ENCODE measurements around the gene PLK3.
"Not testable (repeated sequence)": the region's sequence is repeated elsewhere in the genome, so short reads cannot be mapped to it uniquely, and the experiment has no call there.

Gene PLK3

GRCh38 chr1:44822981-44823451, 22.8 kb downstream of the PLK3 start:
- no peak for TF ChIP-seq ZNF565 (CRISPR knock-in tag; conservative IDR thresholded peaks at IDR 0.05; ENCODE audit: low read depth)
- no peak for TF ChIP-seq CSDC2 (CRISPR knock-in tag; IDR thresholded peaks at IDR 0.05)
- TF ChIP-seq ESRRG (CRISPR knock-in tag; IDR thresholded peaks at IDR 0.05) = no peak
- TF ChIP-seq RARB (CRISPR knock-in tag; IDR thresholded peaks at IDR 0.05) = no peak
- no peak for TF ChIP-seq TSHZ2 (CRISPR knock-in tag; IDR thresholded peaks at IDR 0.05)
- TF ChIP-seq ARNTL (CRISPR knock-in tag; IDR thresholded peaks at IDR 0.05; ENCODE audit: borderline replicate concordance, low read depth) = no peak
- no peak for TF ChIP-seq POU6F1 (CRISPR knock-in tag; IDR thresholded peaks at IDR 0.05; ENCODE audit: borderline replicate concordance, low read depth)
- no peak for TF ChIP-seq ZNF8 (CRISPR knock-in tag; IDR thresholded peaks at IDR 0.05)
- TF ChIP-seq BACH2 (CRISPR knock-in tag; IDR thresholded peaks at IDR 0.05; ENCODE audit: borderline replicate concordance) = no peak
- no peak for TF ChIP-seq ZFP30 (CRISPR knock-in tag; IDR thresholded peaks at IDR 0.05)
- no peak for TF ChIP-seq ISL1 (CRISPR knock-in tag; IDR thresholded peaks at IDR 0.05)
- no peak for TF ChIP-seq OSR1 (CRISPR knock-in tag; IDR thresholded peaks at IDR 0.05)
- TF ChIP-seq ZFP3 (CRISPR knock-in tag; IDR thresholded peaks at IDR 0.05) = no peak
- TF ChIP-seq TOX (CRISPR knock-in tag; IDR thresholded peaks at IDR 0.05; ENCODE audit: borderline replicate concordance) = no peak
- TF ChIP-seq PPARA (CRISPR knock-in tag; IDR thresholded peaks at IDR 0.05; ENCODE audit: borderline replicate concordance) = no peak
- TF ChIP-seq SNAI2 (CRISPR knock-in tag; IDR thresholded peaks at IDR 0.05) = no peak
- ATAC-seq = no peak

DNA sequence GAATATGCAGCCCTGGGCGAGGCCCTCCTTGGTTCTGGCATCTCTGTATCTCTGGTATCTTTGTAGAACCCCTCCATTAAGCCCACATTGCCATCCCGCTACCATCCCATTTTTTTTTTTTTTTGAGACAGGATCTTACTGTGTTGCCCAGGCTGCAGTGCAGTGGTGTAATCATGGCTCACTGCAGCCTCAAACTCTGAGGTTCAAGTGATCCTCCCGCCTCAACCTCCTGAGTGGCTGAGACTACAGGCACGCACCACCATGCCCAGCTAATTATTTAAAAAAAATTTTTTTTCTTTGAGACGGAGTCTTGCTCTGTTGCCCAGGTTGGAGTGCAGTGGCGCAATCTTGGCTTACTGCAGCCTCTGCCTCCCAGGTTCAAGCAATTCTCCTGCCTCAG, 24.2 kb downstream of the PLK3 start:
- ATAC-seq = not testable (repeated sequence)

DNA sequence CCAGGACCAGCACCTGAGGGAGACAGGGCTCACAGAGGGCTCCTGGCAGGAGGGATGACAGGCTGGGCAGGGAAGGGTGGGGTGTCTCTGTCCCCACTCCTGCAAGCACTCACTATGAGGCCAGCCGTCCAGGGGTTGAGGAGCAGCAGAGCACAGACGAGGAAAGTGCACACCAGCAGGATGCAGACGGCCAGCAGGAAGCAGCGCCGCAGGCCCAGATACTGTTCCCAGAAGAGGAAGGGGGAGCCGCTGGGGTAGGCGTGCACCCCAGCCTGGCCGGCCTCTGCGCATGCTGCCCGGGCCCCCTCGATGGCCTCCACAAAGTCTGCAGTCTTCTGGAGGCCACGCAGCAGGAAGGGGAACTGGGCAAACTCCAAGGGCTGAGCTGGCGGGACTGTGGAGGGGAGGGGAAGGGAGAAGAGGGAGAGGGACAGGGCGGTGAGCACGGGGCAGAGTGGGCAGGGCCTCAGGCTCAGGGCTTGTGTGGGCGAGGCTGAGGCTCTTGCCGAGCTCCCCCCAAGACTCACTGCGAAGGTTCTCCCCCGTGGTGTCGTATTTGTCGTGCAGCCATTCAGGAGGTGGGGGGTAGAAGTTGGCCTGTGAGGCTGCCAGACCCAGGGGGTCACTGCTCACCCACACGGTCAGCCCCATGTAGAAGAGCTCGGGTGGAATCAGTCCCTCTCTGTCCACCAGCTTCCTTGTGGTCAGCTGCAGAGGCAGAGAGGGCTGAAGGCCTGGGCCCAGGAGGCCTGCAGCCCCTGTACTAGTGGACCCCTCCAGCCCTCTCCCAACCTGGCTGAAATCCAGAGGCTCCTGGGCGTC, 26.4 kb downstream of the PLK3 start:
- TF ChIP-seq CSDC2 (CRISPR knock-in tag; IDR thresholded peaks at IDR 0.05) = no peak
- no peak for TF ChIP-seq TSHZ2 (CRISPR knock-in tag; IDR thresholded peaks at IDR 0.05)
- TF ChIP-seq PATZ1 (CRISPR knock-in tag; IDR thresholded peaks at IDR 0.05; ENCODE audit: borderline replicate concordance) = no peak
- no peak for TF ChIP-seq ZFP3 (CRISPR knock-in tag; IDR thresholded peaks at IDR 0.05)
- no peak for TF ChIP-seq POU6F1 (CRISPR knock-in tag; IDR thresholded peaks at IDR 0.05; ENCODE audit: borderline replicate concordance, low read depth)
- no peak for TF ChIP-seq RARB (CRISPR knock-in tag; IDR thresholded peaks at IDR 0.05)
- TF ChIP-seq SNAI2 (CRISPR knock-in tag; IDR thresholded peaks at IDR 0.05) = no peak
- TF ChIP-seq OSR1 (CRISPR knock-in tag; IDR thresholded peaks at IDR 0.05) = no peak
- TF ChIP-seq ZFP30 (CRISPR knock-in tag; IDR thresholded peaks at IDR 0.05) = no peak
- no peak for TF ChIP-seq GLIS3 (CRISPR knock-in tag; IDR thresholded peaks at IDR 0.05)
- ATAC-seq = no peak
